Tibial nerve (tissue), 4 donors: Measurements from ENCODE around the gene IL1RAPL2.

Experiments
- EP300 ChIP-seq, 2 donors: sonication (generic); formaldehyde crosslinking; IDR thresholded peaks; one replicate each; pipeline ENCODE4 v1.6.1; 2017; ENCODE audit warnings: antibody characterized with exemption in 2 of 2, mild to moderate bottlenecking in 1 of 2
- POLR2A ChIP-seq, 2 donors: fragments of 450-650 bp; IDR thresholded peaks; one replicate each; pipeline ENCODE4 v1.6.1; 2017; ENCODE audit warnings: antibody characterized with exemption in 2 of 2, mild to moderate bottlenecking in 2 of 2, moderate library complexity in 2 of 2
- TF ChIP-seq, protein P1 (sequence below), 5 experiments: fragments of 200-600 bp in 3 of 5; fragments of 450-650 bp in 2 of 5; sonication (generic) in 3 of 5; IDR thresholded peaks; one replicate each; pipeline ENCODE4 v1.5.1; 2016 to 2019; ENCODE audit warnings: antibody characterized with exemption in 5 of 5, mild to moderate bottlenecking in 3 of 5, moderate library complexity in 2 of 5

DNA sequence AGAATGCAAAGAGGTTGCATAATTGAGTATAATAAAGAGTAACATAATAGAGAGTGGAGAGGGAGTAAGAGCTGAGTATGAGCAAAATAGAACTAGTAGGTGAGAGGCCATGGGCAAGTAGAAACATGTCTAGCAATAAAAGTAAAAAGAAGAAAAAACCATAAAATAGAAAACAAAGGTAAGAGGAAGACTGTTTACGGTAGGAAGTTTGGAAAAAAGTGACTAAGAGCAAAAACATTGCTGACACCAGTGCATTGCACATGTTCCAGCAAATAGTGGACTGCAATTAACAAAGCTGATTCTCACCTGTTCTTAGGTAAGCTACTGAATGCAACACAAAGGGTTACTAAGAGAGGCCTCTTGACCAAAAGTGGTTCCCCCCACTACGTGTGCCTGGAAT, 451.6 kb downstream of the IL1RAPL2 start:
- TF ChIP-seq, protein P1, sequence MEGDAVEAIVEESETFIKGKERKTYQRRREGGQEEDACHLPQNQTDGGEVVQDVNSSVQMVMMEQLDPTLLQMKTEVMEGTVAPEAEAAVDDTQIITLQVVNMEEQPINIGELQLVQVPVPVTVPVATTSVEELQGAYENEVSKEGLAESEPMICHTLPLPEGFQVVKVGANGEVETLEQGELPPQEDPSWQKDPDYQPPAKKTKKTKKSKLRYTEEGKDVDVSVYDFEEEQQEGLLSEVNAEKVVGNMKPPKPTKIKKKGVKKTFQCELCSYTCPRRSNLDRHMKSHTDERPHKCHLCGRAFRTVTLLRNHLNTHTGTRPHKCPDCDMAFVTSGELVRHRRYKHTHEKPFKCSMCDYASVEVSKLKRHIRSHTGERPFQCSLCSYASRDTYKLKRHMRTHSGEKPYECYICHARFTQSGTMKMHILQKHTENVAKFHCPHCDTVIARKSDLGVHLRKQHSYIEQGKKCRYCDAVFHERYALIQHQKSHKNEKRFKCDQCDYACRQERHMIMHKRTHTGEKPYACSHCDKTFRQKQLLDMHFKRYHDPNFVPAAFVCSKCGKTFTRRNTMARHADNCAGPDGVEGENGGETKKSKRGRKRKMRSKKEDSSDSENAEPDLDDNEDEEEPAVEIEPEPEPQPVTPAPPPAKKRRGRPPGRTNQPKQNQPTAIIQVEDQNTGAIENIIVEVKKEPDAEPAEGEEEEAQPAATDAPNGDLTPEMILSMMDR (IDR thresholded peaks at IDR 0.05) = no peak
- TF ChIP-seq EP300 (IDR thresholded peaks at IDR 0.05) (no peak), POLR2A (IDR thresholded peaks at IDR 0.05) (no peak)
